ENCODE results near the gene S100A3. TPM values are rescaled to one million over a fixed set of nuclear protein-coding genes. Genes with fewer than 3 reads are reported as not detected.
"Not testable (repeated sequence)": the region's sequence is repeated elsewhere in the genome, so short reads cannot be mapped to it uniquely, and the experiment has no call there.

Gene S100A3
- 5.2 and 5.8 TPM in 2 replicates for total RNA-seq (2014; rRNA removed; shearing (Covaris generic))

DNA sequence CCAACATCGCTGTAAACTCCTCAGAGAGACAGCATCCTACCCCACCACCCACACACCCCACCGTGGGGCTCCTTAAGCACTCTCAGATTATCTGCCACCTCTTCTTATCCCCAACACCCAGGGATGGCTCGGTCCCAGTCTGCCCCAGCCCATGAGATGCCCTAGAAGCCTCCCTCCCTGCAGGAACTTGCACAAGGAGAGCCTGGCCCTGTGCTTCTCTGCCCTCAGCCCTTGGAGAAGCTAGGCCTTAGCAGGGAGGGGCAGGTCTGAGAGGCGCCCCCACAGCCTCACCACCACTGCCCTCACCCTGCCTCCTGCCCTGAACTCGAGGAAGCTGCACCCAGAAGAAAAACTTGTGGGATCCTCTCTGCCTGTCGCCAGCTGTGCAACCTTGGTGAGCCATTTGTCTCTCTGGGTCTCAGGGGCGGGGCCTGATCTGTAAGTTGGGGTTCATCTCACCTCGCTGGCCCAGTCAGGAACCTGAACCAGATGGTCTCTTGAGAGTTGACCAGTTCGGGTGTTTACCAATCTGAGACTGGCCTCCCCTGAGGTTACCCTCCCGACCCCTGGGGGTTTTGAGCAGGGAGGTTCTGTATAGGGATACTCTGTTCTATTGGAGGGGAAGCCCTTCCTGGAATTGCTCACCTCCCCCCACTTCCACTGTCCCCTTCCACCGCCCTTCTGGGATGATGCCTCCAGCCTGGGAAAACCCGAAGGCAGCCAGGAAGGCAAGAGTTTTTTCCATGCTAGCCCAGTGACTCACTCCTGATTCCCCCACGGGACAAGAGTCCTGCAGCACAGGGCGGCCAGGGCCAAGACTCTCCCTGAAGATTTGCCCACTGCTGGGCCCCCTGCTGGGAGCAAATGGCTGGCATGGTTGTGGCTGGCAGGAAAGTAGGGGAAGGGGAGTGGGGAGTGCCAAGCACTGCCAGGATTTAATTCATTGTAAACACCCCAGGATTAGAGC is at the start of gene S100A3:
Gene S100A3 (minus strand): TSS at position 537 of the 967 bp plus-strand sequence. CDS start 773 bp downstream, outside the sequence.
- peak; percentile 94 for DNase-seq (ENCODE audit: low read depth)

- DNase-seq (ENCODE audit: low read depth) = peak; percentile 77
These were observed 49.5 kb upstream of the S100A3 start for GRCh38 chr1:153598309-153599172.

- peak; percentile 92 for DNase-seq (ENCODE audit: low read depth)
These were observed 48.1 kb upstream of the S100A3 start for GRCh38 chr1:153597206-153597605.

- no peak for DNase-seq (ENCODE audit: low read depth)
These were observed 43.7 kb upstream of the S100A3 start for GRCh38 chr1:153592748-153593147.

DNA sequence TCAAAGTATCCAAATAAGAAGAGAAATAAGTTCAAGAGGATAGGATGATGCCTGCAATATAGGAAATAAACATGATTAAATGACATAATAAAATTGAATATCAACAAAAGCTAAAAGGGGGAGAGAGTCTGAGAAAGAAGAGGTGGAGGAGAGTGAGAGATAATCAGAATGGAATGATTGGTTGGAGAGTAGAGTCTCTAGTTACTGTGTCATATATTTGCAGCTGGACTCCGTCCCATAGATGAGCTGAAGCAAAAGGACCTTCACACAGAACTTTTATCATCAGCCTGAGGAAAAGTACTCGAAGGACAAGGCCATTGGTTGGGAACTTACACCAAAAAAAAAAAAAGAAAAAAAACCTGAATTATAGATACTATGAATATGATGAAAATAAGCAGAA is 39.4 kb upstream of the S100A3 start:
- no peak for DNase-seq (ENCODE audit: low read depth)

- DNase-seq (ENCODE audit: low read depth) = not testable (repeated sequence)
These were observed 39.0 kb upstream of the S100A3 start for GRCh38 chr1:153588033-153588432.

DNA sequence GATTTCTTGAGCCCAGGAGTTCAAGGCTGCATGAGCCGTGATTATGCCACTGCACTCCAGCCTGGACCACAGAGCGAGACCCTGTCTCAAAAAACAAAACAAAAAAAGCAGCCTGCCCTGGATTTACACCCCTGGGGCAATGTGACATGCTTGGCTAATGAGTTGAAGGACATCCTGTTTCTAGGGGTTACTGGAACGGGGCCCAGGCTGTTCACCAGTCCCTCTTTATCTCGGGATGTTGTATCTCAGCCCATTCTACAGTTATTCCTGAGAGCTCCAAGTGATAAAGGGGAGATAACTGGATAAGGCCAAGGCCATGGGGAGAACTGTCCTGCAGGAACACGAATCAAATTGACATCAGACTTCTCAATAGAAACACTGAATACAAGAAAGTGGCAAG is 38.3 kb upstream of the S100A3 start:
- DNase-seq (ENCODE audit: low read depth) = peak; percentile 84

DNA sequence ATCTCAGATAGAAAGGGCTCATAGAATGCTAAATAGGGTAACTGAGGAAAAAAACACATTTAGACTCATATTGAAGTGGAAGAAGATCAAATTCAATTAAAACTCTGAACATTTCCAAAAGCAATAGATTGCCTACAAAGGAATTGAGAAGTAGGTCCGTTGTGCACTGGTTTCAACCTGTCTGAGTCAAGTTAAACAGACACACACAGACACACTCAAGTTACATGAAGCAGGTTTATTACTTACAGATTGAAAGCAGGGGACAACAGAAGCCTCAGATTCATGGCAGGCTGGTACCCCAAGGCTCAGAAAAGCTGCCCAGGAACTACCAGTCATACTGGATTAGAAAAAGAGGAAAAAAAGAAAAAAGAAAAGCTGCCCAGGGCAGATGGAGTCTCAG is 37.3 kb upstream of the S100A3 start:
- DNase-seq (ENCODE audit: low read depth) = no peak

DNA sequence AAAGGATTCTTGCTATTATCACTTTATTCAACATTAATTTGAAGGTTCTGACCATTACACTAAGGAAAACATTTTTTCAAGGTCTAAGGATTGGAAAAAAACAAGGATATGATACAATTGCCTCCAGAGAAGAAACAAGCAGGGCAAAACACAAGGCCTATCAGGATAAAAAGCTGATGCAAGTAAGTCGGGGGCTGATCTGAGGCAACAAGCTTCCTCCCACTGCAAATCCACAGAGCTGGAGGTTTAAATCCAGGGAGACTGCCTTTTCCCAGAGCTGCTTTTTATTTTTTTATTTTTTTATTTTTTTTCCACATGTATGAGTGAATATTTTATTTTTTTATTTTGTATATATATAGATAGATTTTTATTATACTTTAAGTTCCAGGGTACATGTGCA is 35.9 kb upstream of the S100A3 start:
- no peak for DNase-seq (ENCODE audit: low read depth)

- DNase-seq (ENCODE audit: low read depth) = no peak
These were observed 34.9 kb upstream of the S100A3 start for GRCh38 chr1:153583976-153584375.

- not testable (repeated sequence) for DNase-seq (ENCODE audit: low read depth)
These were observed 34.5 kb upstream of the S100A3 start for GRCh38 chr1:153583514-153583913.

DNA sequence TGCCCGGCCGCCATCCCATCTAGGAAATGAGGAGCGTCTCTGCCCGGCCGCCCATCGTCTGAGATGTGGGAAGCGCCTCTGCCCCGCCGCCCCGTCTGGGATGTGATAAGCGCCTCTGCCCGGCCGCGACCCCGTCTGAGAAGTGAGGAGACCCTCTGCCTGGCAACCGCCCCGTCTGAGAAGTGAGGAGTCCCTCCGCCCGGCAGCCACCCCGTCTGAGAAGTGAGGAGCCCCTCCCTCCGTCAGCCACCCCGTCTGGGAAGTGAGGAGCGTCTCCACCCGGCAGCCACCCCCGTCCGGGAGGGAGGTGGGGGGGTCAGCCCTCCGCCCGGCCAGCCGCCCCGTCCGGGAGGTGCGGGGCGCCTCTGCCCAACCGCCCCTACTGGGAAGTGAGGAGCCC is 33.8 kb upstream of the S100A3 start:
- DNase-seq (ENCODE audit: low read depth) = not testable (repeated sequence)

DNA sequence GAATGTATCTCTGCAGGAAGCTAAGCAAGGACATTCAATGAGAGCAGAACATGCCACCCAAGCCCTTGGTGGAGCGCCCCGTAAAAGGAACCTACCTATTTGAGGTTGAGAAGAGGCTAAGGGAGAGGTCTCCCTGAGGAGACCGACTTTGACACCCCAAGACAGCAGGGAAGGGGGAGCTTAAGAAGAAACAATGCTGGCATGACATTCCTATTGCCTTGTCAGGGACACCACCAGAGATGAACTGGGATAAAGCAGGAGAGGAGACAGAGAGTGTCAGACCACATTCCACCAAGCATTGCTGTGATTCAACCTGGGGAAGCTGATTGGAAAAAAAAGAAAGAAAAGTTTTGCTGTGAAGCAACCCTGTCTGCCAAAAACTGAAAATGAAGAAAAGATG is 29.9 kb upstream of the S100A3 start:
- no peak for DNase-seq (ENCODE audit: low read depth)

- DNase-seq (ENCODE audit: low read depth) = no peak
These were observed 29.4 kb upstream of the S100A3 start for GRCh38 chr1:153578490-153578889.

DNA sequence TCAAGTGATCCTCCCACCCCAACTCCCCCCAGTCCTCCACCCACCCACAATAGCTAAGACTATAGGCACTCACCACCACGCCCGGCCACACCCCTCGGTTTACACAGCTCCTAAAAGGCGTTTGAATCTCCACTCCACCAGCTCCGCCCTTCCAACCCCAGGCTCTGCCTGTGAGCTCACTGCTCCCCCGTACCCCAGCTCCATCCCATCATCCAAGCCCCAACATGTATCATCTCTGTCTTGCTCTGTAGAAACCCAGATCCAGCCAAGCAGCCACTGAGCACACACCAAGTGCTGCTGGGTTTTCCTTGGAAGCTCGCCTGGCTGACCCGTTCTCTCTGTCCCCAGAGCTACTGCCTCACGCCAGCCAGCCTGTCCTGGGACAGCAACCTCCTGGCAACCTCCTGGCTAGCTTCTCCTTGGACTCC is 28.6 kb upstream of the S100A3 start:
- no peak for DNase-seq (ENCODE audit: low read depth)

DNA sequence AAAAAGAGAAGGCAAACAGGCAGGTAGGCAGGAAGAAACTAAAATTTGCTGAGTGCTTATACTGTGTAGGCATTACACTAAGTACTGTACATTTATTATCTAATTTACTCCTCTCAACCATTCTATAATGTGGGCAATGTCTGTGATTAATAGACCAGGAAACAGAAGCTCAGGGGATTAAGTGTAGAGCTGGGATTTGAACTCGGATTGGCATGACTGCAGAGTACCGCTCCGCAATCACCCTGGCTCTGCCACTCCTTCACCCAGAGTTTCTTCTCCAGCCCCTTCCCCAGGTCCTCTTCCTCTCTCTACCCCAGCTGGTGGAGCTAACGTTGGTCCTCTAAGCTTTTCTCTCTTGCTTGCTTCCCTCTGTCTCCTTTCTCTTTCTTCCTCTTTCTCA is 28.1 kb upstream of the S100A3 start:
- no peak for DNase-seq (ENCODE audit: low read depth)

GRCh38 chr1:153575497-153575896 is 26.4 kb upstream of the S100A3 start:
- not testable (repeated sequence) for DNase-seq (ENCODE audit: low read depth)

GRCh38 chr1:153575081-153575491 is 26.0 kb upstream of the S100A3 start:
- DNase-seq (ENCODE audit: low read depth) = not testable (repeated sequence)

DNA sequence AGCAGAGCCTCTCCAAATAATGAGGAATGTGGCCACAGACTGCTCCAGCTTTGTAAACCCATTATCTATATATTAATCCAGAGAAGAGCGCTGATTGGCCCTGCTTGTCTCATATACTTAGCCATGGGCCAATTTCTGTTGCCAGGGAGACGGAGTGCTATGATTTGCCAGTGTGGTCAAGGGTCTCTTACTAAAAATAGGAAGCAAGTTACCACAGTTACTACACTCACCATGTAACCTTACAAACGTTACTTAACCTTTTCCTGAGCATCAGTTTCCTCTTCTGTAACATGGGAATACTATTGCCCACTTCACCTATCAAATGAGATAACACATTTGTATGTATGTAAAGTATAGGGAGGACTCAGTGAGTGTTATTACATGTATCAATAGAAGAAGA is 24.3 kb upstream of the S100A3 start:
- DNase-seq (ENCODE audit: low read depth) = no peak

GRCh38 chr1:153572569-153573015 is 23.5 kb upstream of the S100A3 start:
- DNase-seq (ENCODE audit: low read depth) = peak; percentile 92

DNA sequence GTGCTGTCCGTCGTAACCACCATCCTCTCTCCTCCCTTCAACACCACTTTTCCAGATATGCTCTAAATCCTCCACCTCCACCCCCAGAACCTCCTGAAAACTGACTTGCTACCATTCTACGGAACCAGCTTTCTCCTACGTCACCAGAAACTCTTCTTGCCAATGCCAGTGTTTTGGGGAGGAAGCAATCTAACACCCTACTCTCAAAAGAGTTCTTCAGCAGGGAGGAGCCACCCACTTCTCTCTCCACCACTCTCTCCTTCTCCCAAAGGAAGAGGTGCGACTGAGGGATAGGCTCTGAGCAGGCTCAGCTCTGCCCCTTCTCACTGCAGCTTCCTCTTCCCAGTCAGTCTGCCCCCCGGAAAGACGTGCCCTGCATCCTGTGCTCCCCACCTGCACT is 22.6 kb upstream of the S100A3 start:
- no peak for DNase-seq (ENCODE audit: low read depth)

DNA sequence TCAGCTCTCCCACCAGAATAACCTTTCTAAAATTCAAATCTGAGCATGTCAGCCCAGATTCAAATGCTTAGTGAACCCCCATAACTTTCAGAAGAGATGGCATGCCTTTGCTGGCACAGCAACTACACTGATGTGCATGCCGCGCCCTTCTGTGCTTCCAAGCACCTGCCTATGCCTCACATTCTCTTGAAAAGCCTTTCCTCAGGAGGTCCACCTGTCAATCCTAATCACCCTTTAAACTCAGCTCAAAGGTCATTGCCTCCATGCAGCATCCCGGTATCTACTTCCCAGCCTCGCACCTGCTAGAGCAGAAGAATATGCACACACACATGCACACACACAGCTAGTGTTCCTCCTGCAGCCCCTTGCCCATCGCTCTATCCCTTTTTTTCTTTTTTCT is 21.8 kb upstream of the S100A3 start:
- DNase-seq (ENCODE audit: low read depth) = no peak
